GM11168 (cell line): Measurements from ENCODE around the gene FAM124A.

Experiments
- in situ Hi-C: fragments of 300-500 bp; cut with MboI; formaldehyde crosslinking; loops from one replicate; pipeline ENCODE4 v1.12.0; 2022; ENCODE audit warnings: low sequenced_read_pairs; ENCODE audit not compliant: unreplicated experiment

FAM124A gene

DNA sequence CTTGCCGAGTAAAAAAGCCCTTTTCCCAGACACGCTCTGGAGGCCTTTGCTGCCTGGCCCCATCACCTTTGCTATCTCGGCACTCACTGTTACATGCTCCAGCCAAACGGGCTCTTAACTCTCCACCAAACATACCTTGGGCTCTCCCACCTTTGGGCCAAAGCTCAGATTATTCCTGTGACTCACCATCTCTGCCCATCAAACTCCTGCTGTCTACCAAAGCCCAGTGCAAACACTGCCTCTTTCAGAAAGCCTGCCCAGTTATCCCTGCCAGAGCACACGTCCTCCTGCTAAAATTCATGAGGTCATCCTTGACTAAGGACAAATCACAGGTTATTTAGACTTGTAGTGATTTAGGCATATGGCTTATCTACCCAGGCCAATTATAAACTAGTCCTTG, 69.1 kb downstream of the FAM124A start:
- in situ Hi-C loops = loop anchor here (25.0 kb wide), 1 partner anchor 154 kb away; no protein-coding TSS in a partner anchor

DNA sequence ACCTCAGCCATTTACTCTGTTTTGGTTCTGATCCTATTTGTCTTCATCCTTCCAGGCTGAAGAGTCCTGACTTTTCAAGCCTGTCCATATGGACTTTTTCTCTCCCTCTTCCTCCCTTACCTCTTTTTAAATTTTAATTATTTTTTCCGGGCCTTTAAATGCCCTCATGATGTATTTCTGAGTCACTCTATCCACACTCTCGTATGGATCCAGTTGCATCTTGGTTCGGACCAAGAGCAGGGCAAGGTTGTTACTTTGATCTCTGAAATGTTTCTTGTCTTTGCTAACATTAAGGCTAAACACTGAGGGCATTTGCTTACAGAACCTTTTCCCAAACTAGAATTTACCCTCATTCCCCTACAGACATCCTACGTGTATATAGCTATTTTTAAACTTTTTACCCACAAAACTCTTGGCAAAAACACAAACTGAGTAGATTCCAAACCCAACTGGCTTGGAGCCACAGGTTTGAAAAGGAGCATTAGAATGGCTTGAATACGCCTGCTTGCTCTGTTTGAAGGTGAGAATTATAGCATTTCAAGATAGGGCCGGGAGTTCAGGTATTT, 69.9 kb downstream of the FAM124A start:
- in situ Hi-C loops = loop anchor here (25.0 kb wide), 1 partner anchor 155 kb away; no protein-coding TSS in a partner anchor

DNA sequence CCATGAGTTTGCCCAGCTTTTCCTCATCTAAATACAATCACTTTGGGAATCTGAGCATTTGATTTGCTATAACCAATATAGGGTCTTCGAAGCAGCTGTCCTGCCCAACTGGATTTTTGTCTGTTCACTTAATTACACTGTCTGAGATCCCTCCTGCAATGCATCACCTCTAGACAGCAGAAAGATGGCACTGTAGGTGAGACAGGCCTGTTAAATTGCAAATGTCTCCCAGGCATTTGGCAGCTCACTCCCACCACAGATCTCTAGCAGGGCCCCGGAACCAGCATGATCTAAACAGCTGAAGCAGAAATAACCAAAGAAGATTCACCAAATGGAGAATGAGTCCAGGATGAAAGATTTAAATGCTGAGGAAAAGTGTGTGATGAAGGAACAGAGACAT, 75.4 kb downstream of the FAM124A start:
- in situ Hi-C loops = loop anchor here (25.0 kb wide), 1 partner anchor 160 kb away; no protein-coding TSS in a partner anchor

DNA sequence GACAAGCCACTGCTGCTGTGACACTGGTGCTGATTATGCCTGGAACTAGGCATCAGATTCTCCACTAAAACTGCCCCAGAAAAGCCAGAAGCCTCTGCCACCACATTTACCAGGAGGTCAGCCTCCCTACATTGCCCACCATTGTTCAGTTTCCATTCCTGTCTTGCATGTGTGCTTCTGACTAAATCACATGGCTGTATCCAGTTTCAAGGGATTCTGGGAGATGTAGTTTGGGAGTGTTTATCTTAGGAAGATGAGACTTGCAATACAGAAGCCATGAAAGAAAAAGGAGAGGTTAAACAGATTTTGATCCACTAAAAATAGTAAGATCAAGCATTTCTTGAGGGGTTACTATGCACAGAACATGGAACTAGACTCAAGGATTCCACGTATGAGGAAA, 76.6 kb downstream of the FAM124A start:
- in situ Hi-C loops = loop anchor here (25.0 kb wide), 1 partner anchor 162 kb away; no protein-coding TSS in a partner anchor

DNA sequence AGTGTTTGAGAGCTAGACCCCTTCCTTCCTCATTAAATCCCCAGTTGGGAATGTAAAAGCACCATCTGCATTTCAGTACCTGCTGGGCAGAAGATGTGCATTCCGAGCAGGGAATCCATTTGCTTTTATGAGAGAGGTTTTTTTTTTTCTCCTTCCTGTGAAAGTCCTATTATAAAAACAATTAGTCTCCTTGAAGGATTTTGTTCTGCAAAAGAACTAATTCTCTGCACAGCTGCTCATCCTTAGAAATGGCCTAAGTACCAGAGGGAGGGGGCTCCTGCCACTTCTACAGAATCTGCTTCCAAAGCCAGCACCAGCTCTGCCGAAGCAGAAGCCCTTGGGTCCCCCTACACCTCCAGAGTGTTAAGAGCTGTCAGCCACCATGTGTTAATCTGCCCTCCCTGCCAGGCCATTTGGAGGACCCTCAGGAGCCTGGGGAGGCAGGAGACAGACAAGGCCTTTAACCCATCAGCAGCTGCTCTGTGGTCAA, 80.9 kb downstream of the FAM124A start:
- in situ Hi-C loops = no loop called here

DNA sequence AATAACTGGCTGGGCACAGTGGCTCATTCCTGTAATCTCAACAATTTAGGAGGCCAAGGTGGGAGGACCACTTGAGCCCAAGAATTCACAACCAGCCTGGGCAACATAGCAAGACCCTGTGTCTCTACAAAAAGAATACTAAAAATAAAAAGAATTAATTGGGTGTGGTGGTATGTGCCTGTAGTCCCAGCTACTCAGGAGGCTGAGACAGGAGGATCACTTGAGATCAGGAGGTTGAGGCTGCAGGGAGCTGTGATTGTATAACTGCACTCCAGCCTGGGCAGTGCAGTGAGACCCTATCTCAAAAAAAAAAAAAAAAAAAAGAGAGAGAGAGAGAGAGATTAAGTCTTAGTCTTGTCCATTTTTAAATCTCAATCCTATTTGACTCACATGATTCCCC, 81.7 kb downstream of the FAM124A start:
- in situ Hi-C loops = no loop called here

DNA sequence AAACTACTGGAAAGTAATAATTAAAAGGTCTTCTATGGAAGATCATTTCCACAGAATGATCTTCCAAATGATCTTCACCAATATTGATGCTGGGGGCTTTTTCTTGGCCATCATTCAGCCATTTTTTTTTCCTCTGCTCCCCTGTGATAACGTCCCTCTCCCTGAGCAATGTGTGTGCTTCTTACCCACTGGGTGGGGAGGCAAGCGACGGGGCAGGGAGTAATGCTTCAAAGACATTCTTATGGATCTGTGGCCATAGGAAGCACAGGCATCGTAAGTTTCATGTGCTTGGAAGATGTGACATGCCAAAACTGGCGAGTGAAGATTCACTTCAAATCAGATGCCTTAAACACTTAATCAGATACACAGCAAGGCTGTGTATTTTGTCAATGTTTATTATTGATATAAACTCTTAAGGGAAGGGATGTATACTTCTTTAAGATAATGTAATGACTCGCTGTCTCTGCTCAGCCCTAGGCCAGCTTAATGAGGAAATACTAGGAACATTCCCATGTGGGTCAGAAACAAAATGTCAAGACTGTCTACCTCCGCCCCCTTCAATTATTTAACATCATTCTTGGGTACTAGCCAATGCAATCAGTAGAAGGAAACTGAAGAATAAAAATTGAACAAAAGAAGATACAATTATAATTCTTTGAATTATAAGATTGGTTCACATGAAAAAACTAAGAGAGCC, 83.2 kb downstream of the FAM124A start:
- in situ Hi-C loops = no loop called here

DNA sequence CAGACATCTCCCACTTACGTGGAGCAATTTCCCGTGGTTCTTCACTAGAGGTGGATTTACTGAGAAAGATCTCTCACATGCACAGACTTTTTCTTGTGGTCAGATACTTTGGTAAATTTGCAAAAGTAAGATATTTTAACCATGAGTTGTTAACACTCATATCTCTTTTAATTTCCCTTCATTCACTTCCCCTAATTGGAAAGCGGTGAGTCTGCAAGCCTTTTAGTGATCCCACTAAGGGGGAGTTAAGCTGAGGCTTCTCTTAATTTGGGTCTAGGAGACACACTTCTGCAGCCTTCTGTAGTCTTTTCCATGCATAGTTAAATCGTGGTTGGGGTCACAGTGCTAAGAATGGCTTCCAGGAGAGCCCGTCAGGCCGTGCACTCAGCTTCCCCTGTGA, 86.6 kb downstream of the FAM124A start:
- in situ Hi-C loops = no loop called here

DNA sequence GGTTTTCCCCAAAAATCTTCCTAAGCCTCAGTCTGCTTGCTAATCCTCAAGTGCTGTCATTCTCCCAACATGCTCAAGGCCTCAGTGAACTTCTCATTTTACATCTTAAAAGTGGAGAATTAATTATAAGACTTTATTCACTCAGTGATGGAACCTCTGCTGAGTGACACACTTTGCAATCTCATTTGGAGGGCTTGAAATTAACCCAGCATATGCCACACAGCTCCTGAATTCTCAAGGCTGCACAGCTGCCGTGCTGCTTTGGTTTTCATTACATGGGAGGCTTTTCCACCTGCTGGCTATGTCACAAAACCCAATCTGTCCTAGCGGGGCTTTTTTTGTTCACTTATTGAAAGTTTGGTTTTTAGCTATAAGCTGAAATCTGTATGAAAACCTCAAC, 89.0 kb downstream of the FAM124A start:
- in situ Hi-C loops = no loop called here

DNA sequence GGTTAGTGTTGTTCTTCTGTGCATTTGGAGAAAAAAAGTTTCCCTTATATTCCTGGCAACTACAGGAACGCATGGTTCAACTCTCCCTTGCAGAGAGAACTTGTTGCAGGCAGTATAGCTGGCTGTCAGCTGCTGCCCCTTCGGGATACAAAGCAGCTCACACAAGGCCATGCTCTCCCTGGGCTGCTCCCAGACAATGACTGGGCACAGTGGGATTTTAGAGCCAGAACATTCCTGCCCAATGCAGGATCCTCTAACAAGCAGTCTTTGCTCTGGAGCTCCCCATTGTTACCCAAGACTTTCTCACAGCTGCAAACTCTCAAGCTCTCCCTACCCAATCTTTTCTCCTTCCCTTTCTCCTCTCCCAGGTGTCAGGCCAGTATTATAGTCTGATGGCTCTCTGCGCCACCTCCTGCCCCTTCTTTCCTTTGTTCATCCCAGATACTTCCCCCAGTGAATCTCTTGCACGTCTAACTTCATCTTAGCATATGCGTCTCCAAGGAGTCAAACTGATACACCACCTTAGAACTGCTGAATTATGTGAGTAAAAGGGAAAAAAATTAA, 89.8 kb downstream of the FAM124A start:
- in situ Hi-C loops = no loop called here

DNA sequence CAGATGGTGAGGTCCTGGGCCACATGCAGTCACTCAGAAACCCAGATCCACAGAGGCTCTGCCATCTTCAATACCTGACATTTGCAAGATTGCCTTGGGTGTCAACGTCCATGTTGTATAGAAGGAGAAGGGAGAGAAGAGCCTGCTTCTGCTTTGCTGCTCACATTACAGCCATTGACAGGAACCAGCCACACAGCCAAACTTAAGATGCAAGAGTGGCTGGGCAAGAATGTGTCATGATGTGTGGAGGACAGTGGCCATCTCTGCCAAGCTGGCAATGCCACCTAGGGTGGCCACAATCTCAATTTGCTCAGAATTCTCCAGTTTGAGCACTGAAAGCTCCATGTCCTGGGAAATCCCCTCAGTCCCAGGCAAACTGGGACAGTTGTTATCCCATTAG, 91.4 kb downstream of the FAM124A start:
- in situ Hi-C loops = no loop called here

DNA sequence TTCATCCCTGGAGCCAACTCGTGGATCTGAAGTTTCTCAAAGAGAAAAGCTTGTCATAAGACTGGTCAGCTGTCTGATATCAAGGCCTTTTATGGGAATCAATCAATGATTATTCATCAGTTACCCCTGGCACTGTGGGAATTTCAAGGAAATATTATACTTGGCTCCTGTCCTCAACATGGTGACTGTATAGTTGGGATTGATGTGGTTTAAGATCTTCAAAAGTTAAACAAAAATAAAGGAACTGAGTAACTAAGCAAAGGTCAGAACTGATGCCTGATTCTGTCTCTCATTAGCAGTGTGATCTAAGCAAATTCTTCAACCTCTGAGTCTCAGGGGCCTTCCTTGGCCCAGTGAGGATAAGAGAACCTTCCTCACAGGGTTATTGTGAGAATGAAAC, 95.1 kb downstream of the FAM124A start:
- in situ Hi-C loops = no loop called here

DNA sequence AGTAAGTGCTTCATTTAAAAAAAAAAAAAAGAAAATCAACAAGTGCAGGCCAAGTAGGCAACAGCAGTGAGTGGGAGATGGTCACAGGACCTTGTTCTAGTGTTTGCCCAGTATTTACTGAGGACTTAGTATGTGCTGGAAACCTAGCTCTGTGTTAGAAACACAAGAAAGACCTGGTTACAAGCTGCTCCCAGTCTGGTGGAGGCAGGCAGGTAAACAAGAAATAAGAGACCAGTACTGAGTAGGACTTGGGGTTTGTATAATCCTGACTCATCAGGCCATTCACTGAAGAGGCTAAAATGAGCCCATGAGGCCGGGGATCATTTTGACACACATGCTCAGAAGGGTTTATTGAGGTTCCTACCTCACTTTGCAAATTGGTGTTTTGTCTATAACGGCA, 95.8 kb downstream of the FAM124A start:
- in situ Hi-C loops = no loop called here

DNA sequence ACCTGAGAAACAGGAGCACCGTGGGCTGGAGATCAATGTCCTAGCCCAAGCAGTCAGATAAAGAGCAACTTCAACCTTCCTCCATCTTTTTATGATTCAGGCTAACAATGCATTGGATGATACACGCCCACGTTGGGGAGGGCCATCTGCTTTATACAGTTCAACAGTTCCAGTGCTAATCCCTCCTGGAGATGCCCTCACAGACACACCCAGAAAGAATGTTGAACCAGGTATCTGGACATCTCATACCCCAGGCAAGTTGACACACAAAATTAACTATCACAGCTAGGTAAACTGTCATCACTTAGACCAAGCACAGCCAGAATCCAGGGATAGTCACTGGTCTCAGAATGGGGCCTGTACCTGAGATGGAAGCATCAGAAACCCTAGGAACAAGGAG, 96.7 kb downstream of the FAM124A start:
- in situ Hi-C loops = no loop called here

DNA sequence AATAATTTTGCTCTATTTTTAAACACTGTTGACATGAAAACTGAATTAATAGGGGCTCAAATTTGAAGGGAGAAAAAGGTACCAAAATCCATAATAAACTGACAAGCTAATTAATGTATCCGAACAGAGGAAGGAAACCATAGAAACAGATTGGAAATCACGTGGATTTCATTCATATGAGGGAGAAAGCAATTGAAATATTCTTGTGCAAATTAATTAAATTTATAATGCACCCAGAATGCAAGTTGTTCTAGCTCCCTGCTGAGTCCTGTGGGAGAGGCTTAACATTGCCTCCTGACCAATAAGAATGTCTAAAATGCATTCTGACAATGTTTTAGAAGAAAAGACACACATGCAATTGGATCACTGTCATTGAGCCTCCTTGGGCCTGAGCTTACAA, 99.6 kb downstream of the FAM124A start:
- in situ Hi-C loops = no loop called here

DNA sequence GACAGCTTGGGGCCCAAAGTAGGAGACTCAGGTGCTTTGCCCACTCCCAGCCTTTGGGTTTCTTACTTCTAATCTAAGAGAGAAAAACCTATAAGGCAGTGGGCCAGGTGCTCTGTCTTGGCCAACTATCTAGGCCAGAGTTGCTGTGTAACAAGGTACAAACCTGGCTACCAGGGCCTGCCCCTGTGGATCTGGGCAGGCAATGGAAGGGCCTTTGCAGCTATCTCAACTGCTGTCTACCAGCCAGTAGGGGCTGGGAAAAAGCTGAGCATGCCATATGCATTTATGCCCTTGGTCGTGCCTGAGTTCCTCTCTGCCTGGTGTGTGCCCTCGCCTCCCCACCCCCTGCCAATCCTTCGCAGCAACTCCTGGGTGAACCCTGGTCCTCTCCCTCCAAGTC, 100.6 kb downstream of the FAM124A start:
- in situ Hi-C loops = no loop called here

DNA sequence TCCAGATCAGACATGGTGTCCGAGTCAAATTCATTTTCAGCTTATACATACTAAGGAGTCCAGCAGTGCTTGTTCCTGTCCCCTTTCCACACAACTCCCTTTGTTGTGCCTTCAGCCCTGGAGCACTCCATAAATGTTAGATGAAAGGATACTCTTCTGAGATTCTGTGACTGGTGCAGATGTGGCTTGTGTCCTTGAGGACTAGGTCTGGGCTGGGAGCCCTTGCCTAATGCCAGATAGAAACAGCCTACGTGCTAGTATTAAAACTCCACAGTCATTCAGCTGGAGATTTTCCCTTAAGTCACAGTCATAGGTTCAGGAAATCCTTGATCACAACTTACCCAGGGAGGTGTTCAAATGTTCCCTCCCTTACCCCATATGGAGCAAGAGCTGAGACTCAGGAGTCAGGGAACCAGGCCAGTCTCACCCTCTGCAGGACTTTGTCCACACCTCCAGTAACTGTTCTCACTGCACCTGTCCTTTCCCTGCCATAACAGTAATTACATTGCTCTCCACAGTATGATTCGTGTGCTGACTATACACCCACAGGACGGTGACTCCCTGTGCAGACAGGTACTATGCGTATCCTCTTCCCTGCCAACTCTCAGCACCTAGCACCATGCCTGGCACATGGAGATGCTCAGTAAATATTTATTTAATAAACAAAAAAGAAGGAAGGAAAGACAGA, 101.8 kb downstream of the FAM124A start:
- in situ Hi-C loops = no loop called here

DNA sequence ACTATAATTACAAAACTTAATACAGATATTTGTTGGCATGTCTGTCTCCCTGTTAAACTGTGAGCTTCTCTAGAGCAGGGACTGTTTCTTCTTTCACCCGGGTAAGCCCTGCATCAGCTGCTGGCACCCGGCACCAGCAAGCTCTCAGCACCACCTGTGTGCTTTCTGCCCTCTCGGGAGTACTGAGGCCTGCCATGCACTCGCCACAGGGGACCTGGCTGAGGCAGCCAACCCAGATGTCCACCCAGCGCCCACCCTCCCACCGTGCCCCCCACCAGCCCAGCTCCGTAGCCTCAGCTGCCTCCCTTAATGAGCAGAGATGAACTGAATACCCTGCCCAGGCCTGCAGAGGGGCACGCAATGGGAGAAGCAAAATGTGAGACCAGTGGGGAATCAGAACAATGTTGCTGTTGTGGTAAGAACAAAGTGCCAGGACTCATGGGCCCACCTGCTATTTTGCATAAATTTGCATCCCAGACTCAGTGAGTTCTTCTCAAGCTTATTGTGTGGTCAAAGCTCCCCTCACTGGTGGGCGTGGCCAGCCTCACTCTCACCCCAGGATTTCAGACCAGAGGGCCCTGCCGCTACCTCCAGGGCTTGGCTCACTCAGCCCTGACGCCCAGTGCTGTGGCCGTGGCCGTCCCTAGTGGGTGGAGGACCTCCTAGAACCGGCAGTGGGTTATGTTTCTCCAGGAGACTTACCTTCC, 102.7 kb downstream of the FAM124A start:
- in situ Hi-C loops = no loop called here

DNA sequence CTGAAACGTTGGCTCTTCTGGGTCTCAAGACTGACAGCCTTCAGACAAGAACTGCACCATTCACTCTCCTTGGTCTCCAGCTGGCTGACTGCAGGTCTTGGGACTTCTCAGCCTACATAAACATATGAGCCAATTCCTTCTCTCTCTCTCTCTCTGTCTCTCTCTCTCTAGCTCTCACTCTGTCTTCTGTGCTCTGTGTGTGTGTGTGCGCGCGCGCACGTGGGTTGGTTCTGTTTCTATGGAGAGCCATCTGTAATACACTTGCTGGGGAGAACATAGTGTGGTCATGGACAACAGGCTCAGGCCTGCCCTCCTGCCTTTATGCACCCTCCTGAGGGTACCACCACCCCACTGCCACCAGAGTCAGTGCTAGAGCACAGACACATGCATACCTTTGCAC, 103.6 kb downstream of the FAM124A start:
- in situ Hi-C loops = no loop called here

DNA sequence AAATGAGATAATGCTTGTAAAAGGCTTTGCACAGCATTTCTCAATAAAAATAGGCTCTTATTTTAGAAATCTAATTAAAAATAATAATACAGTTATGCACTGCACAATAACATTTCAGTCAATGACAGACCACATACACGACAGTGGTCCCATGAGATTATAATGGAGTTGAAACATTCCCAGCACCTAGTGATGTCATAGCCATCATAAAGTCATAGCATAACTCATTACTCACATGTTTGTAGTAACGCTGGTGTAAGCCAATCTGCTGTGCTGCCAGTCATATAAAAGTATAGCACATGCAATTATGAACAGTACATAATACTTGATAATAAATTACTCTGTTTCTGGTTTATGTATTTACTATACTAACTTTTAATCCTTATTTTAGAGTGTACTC, 104.6 kb downstream of the FAM124A start:
- in situ Hi-C loops = no loop called here
